Measurements from ENCODE around the gene FCN2. TPM values are rescaled to one million over a fixed set of nuclear protein-coding genes. Genes with fewer than 3 reads are reported as not detected.

Gene FCN2
- total and polyA plus RNA-seq, 2 of the 4 experiments (the other 2 are of a cell fraction) = not detected

GRCh38 chr9:134914501-134914834 is 33.9 kb downstream of the FCN2 start:
- Histone ChIP-seq H2AK5ac (ENCODE audit: low read depth, low read length) (no peak overlapping the region), H4K5ac (ENCODE audit: low read depth, low read length) (no peak overlapping the region), H3K36me3 (ENCODE audit: control insufficient read depth, insufficient read depth, low read length) (no peaks in the 10 kb centered on the region), H4K8ac (ENCODE audit: low read depth in 2 of 2, low read length in 2 of 2) (no peak overlapping the region), H3K27me3 (ENCODE audit: control insufficient read depth, insufficient read depth, low read length) (peaks cover 37% of the 10 kb centered on the region), H3K9ac (ENCODE audit: low read depth, low read length) (no peak overlapping the region), H3K4ac (ENCODE audit: low read depth, low read length) (no peak overlapping the region), H3K27ac (ENCODE audit: insufficient read depth, low read length) (no peak overlapping the region), H2AFZ (replicated peaks; ENCODE audit: low read length, poor library complexity) (no peak overlapping the region), H3K4me3 (ENCODE audit: insufficient read depth, low read depth, low read length) (no peak overlapping the region), H3K23ac (ENCODE audit: low read depth, low read length) (no peak overlapping the region), H3K56ac (ENCODE audit: extremely low read depth, insufficient read depth, low read length) (no peak overlapping the region), H2BK5ac (ENCODE audit: low read depth, low read length, poor library complexity, severe bottlenecking) (no peak overlapping the region), H3K9me3 (ENCODE audit: control insufficient read depth, insufficient read depth, low read length) (peaks cover 2% of the 10 kb centered on the region; the same call in 1 of the 2 replicates), H3K4me1 (ENCODE audit: control insufficient read depth, insufficient read depth, low read length) (no peaks in the 10 kb centered on the region), H4K91ac (ENCODE audit: insufficient read depth, low read depth, low read length) (no peak overlapping the region), H2BK20ac (ENCODE audit: low read depth, low read length) (no peak overlapping the region), H2BK120ac (ENCODE audit: low read depth, low read length) (no peak overlapping the region), H4K20me1 (ENCODE audit: insufficient read depth, low read length) (no peaks in the 10 kb centered on the region), H3K14ac (replicated peaks; ENCODE audit: low read depth, low read length) (no peak overlapping the region), H3K18ac (ENCODE audit: low read depth, low read length) (no peak overlapping the region), H2BK15ac (ENCODE audit: low read depth, low read length) (no peak overlapping the region), H2AK9ac (replicated peaks; ENCODE audit: low read depth, low read length, poor library complexity) (no peak overlapping the region), H3K9me1 (ENCODE audit: insufficient read depth, low read length) (no peaks in the 10 kb centered on the region), H3K4me2 (ENCODE audit: low read depth, low read length) (no peak overlapping the region), H3K79me1 (ENCODE audit: low read depth in 1 of 2, low read length in 2 of 2) (no peaks in the 10 kb centered on the region)
- TF ChIP-seq RCOR1 (IDR thresholded peaks at IDR 0.05; ENCODE audit: insufficient replicate concordance, low read length) = no peak
- no TSS peak for BruUV-seq (replicated peaks)
- DNase-seq (no peak), ATAC-seq (ENCODE audit: low read depth) (no peak)
- intact Hi-C loops (cut with micrococcal nuclease) = no loop called here
- ChIA-PET POLR2A (ENCODE audit: unreplicated experiment) (no interaction called here), CTCF (no interaction called here)
- dilution Hi-C loops (cut with HindIII; ENCODE audit: low sequenced_read_pairs, unreplicated experiment) = no loop called here
- in situ Hi-C loops (cut with MboI; ENCODE audit: low sequenced_read_pairs) = no loop called here
- no CpG with 5 or more reads among the region's 7 CpGs for WGBS, 2 experiments (ENCODE audit: extremely low coverage in 2 of 2, insufficient read length in 1 of 2)

All from IMR-90 (cell line).